Left ventricle myocardium superior (tissue), 1 donor: ENCODE results near the gene RINL. TPM values are rescaled to one million over a fixed set of nuclear protein-coding genes. Genes with fewer than 3 reads are reported as not detected.
A peak's percentile ranks its signal among the peaks of the same experiment; 100 is the strongest.
"Not testable (repeated sequence)": the region's sequence is repeated elsewhere in the genome, so short reads cannot be mapped to it uniquely, and the experiment has no call there.

ENCODE experiments used
- ATAC-seq: fragments of 200-7000 bp; cut with Tn5 transposase; one replicate; pipeline ENCODE4 v1.9.1; 2020; ENCODE audit warnings: mild to moderate bottlenecking, moderate library complexity
- DNase-seq: peaks from one replicate; pipeline ENCODE4 v3.0.0-alpha.2; 2020
- intact Hi-C: fragments of 100-400 bp; cut with micrococcal nuclease; formaldehyde crosslinking; loops from one replicate; pipeline ENCODE4 v1.11.0; 2022
- total RNA-seq: library from RNA; stranded (reverse); fragmentation: NEBNext Ultra II Directional; extraction: Animal tissue kit (Norgen Biotek cat#: 25700); gene quantifications from one replicate; pipeline ENCODE4 v1.2.1, GENCODE V29; 2021
- donor health status: DM: no; HTN: yes; CAD: no; lungs with severe emphysema.

RINL gene
- total RNA-seq, 1 donor from 2014 or later: 4.5 TPM

GRCh38 chr19:38880076-38880881, 2.2 kb upstream of the RINL start:
- intact Hi-C loops: no loop called here
- no peak for DNase-seq
- no peak for ATAC-seq

GRCh38 chr19:38879400-38879751, 1.3 kb upstream of the RINL start:
- intact Hi-C loops: no loop called here

GRCh38 chr19:38878575-38879399, 712 bp upstream of the RINL start:
- ATAC-seq: no peak
- intact Hi-C loops: no loop called here

More at GRCh38 chr19:38879400-38879751, 1.3 kb upstream of the RINL start:
- no peak for DNase-seq
- ATAC-seq: no peak

GRCh38 chr19:38875656-38876395, 2.2 kb downstream of the RINL start:
- ATAC-seq (no peak), DNase-seq (no peak)
- intact Hi-C loops: no loop called here

More at GRCh38 chr19:38878575-38879399, 712 bp upstream of the RINL start:
- DNase-seq: no peak

GRCh38 chr19:38873400-38873799, 4.7 kb downstream of the RINL start:
- intact Hi-C loops, DNase-seq, ATAC-seq: not testable (repeated sequence)

GRCh38 chr19:38870612-38871011, 7.5 kb downstream of the RINL start:
- DNase-seq (no peak), ATAC-seq (no peak)
- intact Hi-C loops: no loop called here

GRCh38 chr19:38869836-38870607, 8.1 kb downstream of the RINL start:
- intact Hi-C loops: no loop called here
- DNase-seq (peak; percentile 96), ATAC-seq (peak; percentile 97)

- peak; percentile 50 for DNase-seq
- intact Hi-C loops: no loop called here
- ATAC-seq: peak; percentile 31
These were observed 8.8 kb downstream of the RINL start for GRCh38 chr19:38869160-38869835.

- DNase-seq: no peak
- intact Hi-C loops: no loop called here
These were observed 9.5 kb downstream of the RINL start for GRCh38 chr19:38868551-38868950.

GRCh38 chr19:38867171-38867780, 10.8 kb downstream of the RINL start:
- ATAC-seq (no peak), DNase-seq (no peak)
- intact Hi-C loops: no loop called here

More at GRCh38 chr19:38868551-38868950, 9.5 kb downstream of the RINL start:
- no peak for ATAC-seq

- ATAC-seq (peak; percentile 87), DNase-seq (no peak)
- intact Hi-C loops: no loop called here
These were observed 15.6 kb downstream of the RINL start for GRCh38 chr19:38862321-38863059.

GRCh38 chr19:38861368-38861767, 16.7 kb downstream of the RINL start:
- ATAC-seq (no peak), DNase-seq (no peak)
- intact Hi-C loops: no loop called here

GRCh38 chr19:38859631-38860204, 18.4 kb downstream of the RINL start:
- ATAC-seq, intact Hi-C loops: not testable (repeated sequence)

GRCh38 chr19:38856813-38857212, 21.3 kb downstream of the RINL start:
- intact Hi-C loops: no loop called here
- no peak for ATAC-seq
- DNase-seq: no peak

More at GRCh38 chr19:38859631-38860204, 18.4 kb downstream of the RINL start:
- DNase-seq: not testable (repeated sequence)

GRCh38 chr19:38855751-38856150, 22.3 kb downstream of the RINL start:
- intact Hi-C loops, DNase-seq: not testable (repeated sequence)

GRCh38 chr19:38854961-38855360, 23.1 kb downstream of the RINL start:
- intact Hi-C loops, DNase-seq, ATAC-seq: not testable (repeated sequence)

More at GRCh38 chr19:38855751-38856150, 22.3 kb downstream of the RINL start:
- not testable (repeated sequence) for ATAC-seq

GRCh38 chr19:38853214-38853613, 24.9 kb downstream of the RINL start:
- intact Hi-C loops: no loop called here
- ATAC-seq (no peak), DNase-seq (no peak)
